ENCODE measurements around the gene PRKCH.

The PRKCH gene

DNA sequence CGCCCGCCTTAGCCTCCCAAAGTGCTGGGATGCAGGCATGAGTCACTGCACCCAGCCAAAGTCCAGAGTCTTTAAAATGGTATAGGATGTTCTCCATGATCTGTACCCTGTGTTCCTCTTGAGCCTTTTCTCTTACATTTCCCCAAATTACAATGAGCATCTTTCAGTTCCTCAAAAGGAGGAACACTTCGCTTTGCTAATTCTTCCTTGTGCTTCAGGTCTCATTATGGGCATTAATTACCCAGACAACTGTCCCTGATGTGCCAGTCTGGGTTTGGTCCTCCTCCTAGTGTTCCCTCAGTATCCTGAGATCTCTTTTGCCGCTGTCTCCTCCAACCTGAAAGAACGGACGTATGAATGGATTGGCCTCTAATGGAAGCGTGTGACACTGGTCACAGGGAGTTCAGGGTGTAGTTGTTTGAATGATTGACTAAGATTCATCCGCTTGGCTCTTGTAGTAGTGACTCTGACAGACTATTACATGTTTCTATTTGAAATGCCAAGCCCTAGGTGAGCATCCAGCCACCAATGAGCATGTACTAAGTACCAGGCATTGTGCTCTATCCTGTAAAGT, 8.2 kb downstream of the PRKCH start:
- TF ChIP-seq, protein P1, sequence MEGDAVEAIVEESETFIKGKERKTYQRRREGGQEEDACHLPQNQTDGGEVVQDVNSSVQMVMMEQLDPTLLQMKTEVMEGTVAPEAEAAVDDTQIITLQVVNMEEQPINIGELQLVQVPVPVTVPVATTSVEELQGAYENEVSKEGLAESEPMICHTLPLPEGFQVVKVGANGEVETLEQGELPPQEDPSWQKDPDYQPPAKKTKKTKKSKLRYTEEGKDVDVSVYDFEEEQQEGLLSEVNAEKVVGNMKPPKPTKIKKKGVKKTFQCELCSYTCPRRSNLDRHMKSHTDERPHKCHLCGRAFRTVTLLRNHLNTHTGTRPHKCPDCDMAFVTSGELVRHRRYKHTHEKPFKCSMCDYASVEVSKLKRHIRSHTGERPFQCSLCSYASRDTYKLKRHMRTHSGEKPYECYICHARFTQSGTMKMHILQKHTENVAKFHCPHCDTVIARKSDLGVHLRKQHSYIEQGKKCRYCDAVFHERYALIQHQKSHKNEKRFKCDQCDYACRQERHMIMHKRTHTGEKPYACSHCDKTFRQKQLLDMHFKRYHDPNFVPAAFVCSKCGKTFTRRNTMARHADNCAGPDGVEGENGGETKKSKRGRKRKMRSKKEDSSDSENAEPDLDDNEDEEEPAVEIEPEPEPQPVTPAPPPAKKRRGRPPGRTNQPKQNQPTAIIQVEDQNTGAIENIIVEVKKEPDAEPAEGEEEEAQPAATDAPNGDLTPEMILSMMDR (IDR thresholded peaks at IDR 0.05; ENCODE audit: low read depth, low read length) = no peak
- no peak for DNase-seq (ENCODE audit: extremely low read depth, low read depth)

DNA sequence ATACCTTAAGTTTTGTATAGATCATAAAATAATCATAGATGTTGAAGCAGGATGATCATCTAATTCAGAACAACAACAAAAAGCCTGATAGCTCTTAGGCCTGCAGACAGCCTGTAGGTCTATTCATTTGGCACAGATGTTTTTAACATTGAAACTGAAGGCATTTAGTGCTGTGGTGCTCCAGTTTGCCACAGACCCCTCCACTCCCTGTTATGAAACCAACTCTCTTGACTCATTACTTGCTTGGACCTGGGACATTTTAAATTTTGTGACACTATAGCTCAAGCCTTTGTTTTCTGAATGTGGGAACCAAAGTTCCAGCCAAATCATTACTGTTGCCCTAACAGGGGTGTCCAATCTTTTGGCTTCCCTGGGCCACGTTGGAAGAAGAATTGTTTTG, 9.1 kb downstream of the PRKCH start:
- DNase-seq (ENCODE audit: extremely low read depth, low read depth) = no peak
- TF ChIP-seq, protein P1 (IDR thresholded peaks at IDR 0.05; ENCODE audit: low read depth, low read length) = no peak

DNA sequence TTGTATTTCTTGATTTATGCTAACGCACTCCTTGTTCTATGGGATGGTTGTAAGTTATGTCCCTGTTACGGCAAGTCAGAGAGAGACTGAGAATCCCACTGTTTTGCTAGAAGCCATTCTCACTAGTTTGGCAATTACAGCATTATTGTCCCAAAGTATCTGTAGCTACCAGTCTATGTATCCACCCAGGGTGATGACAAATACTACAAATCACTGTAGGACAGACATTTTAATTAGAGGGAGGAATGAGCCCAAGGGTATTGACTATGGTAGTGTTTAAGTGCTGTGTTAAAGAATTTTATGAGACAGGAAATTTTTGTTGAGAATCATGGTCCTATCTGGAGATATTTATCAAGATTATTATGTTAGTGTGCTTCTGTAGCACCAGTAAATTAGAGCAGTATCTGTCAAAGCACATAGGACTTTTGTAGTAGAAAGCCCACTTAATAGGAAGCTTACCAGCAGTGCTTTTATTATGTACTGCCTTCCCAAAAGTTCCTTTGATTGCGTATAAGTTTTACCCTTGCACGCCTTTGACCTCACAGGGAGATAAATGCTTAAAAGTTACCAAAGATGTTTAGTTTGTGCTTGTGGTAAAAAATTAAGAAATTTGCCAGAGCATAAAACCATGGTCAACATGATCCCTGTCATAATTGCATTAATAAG, 10.7 kb downstream of the PRKCH start:
- TF ChIP-seq, protein P1 (IDR thresholded peaks at IDR 0.05; ENCODE audit: low read depth, low read length) = no peak
- no peak for DNase-seq (ENCODE audit: extremely low read depth, low read depth)

DNA sequence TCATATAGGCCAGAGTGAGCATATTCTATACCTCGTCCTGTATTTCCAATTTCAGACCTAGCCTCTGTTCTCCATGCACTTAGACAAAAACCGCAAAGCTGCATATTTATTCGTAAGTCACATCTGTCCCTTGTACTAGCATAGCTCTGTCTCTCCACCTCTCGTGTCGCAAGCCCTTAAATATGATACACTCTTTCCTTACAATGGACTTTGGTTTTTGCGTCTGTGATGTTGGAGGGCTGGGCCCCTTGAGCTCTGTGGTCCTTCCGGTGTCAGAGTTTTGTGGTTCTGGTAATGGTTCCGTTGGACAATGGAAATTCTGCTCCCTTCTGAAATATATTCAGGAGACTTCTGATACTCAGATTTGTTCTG, 11.3 kb downstream of the PRKCH start:
- DNase-seq (ENCODE audit: extremely low read depth, low read depth) = no peak
- TF ChIP-seq, protein P1 (IDR thresholded peaks at IDR 0.05; ENCODE audit: low read depth, low read length) = no peak

DNA sequence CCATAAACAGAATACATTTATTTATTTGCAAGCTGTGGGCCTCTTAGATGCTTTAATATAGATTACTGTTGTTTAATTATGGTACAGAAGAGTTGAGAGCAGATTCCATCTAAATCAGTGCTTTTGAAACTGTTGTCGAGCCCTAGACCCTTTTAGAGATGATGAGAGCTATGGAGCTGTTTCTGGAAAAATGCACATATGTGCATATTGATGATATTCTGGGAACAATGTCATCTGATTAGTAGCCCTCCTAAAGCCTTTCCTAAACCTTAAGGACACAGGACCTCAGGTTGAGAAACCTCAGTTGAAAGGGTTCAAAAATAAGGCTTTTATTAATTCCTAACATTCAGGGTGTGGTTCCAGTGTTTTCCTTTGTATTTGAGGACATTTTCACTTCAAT, 11.7 kb downstream of the PRKCH start:
- DNase-seq (ENCODE audit: extremely low read depth, low read depth) = no peak
- TF ChIP-seq, protein P1 (IDR thresholded peaks at IDR 0.05; ENCODE audit: low read depth, low read length) = no peak

DNA sequence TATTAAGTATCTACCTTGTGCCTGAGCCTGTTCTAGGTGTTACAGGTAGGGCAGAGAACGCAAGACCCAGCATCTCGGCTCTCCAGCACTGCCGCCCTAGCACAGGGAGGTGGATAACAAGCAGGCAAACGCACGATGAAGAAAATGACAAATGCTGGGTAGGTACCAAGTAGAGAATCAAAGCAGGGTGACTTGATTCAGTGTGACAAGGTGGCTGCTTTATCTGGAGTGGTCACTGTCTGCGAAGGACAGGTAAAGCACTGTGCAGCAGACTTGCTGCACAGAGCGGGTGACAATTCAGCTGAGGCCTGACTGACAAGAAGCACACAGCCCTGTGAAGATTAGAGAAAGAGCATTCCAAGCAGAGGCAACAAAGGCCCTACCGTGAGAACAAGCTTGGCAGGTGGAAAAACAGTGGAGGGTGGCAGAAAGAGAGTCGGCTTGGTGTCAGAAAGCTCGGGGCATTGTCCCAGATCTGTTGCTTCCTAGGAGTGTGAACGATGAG, 12.9 kb downstream of the PRKCH start:
- TF ChIP-seq, protein P1 (IDR thresholded peaks at IDR 0.05; ENCODE audit: low read depth, low read length) = no peak
- DNase-seq (ENCODE audit: extremely low read depth, low read depth) = no peak

DNA sequence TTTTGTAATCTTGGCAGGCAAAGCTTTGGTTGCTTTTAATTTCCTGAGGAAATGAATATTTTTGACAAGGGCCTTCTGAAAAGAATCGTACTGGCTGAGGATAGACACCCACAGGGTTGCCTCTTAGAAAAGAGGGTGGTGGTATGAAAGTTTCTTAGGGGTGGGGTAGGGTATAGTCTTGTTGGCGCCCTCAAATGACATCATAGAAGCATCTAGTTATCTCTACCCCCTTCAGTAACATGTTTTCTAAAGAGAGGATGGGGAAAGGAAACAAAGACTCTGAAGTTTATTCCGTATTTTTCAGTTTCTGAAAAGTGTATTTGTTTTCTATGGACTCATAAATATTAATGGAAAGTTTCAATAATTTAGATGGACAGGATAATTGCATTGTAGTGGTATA, 13.7 kb downstream of the PRKCH start:
- TF ChIP-seq, protein P1 (IDR thresholded peaks at IDR 0.05; ENCODE audit: low read depth, low read length) = no peak

More for the DNA sequence above, 13.7 kb downstream of the PRKCH start:
- no peak for DNase-seq (ENCODE audit: extremely low read depth, low read depth)

Data from AG09319 (cell line).